Measurements from ENCODE around the gene GSTM2.

Gene GSTM2

DNA sequence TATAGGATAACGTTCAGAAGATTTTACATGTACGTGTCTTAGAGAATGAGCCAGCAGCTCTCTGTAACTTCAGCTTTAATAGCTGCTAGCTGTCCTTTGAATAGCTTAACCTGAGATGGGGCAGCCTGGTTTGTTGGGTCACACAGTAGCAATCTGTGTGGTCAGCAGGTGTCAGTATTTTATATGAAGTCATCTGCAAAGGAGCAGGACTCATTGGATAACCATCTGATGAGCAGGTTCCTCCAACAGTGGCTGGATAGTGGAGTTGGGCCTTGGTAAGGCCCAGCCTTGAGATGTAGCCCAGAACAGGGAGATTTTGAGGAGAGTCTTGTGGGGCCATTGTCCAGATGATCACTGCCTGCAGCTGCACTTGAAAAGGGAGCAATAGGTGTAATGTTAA, 50.6 kb downstream of the GSTM2 start:
- peak; percentile 41 for DNase-seq

DNA sequence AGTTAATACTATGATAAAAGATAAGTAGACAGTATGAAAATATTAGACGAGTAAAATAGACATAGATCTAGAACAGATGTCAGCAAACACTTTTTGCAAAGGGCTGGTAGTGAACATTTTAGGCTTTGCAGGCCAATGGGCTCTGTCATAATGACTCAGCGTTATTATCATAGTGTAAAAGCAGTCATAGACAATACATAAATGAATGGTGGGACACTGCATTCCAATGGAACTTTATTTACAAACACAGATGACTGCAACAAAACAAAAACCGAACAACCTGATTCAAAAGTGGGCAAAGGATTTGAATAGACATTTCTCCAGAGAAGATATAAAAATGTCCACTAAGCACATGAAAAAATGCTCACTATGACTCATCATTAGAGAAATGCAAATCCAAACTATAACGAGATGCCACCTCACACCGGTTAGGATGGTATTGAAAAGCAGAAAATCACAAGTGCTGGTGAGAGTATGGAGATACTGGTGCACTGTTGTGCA, 51.5 kb downstream of the GSTM2 start:
- DNase-seq = no peak

DNA sequence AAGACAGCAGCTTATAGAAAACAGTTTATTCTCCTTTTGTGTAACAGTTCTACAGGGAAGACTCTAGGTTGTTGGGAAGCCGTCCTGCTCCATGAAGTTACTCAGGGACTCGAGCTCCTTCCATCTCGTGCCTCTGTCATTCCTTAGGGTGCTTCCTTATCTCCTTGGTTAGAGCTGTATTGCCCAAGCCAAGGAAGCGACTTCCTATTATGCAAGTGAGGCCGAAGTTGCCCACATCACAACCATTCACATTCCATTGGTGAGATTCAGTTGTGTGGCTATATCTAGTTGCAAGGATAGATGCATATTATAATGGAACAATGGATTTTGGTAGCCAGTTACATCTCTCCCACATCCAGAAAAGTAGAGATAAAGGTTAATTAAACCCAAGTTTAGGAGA, 53.2 kb downstream of the GSTM2 start:
- no peak for DNase-seq

DNA sequence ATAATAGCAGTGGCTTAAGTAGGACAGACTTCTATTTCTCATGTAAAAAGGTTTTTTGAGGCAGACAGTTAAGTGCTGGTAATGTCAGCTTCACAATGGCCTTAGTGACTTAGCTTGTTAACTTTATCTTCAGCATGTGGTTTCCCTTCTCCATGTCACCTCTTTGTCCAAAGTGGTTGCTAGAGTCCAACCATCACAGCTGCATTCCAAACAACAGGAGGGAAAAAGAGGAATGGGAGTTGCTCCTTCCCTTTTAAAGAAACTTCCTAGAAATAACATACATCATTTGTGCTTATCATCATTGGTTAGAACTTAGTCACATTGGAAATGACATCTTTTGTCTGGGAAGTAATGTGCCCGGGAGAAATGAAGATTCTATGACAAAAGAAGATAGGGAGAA, 54.1 kb downstream of the GSTM2 start:
- DNase-seq = no peak

DNA sequence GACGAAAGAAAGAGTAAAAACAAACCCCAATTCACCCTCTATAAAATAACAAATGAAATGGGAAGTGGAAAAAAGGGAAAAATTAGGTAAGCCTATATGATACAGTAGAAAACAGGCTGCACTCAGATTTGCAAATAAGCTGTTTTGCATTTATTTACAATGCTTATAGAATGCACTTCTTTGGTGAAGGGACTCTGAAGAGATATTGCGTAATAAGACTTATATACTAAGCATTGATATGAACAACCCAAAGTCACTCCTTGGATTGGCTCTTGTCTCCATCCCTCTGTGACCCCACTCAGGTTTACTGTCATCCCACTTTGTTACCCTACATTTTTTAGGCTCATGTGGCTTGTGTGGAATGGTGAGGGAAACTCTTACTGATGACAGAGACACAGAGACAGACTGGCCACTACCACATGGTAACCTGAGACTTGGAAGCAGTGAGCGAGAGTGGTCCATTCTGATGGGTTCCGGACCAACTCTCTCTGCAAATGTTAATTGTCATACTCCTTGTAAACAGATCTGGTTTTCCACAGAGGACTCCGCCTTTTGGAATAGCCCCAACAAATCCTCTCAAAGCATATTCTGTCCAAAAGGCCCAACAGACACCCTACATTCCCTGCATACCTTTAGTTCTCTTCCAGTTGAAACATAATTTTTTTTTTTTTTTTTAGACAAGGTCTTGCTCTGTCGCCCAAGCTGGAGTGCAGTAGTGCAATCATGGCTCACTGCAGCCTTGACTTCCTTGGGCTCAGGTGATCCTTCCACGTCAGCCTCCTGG, 55.2 kb downstream of the GSTM2 start:
- no peak for DNase-seq
